ENCODE data around the gene PRKAG2. TPM values are rescaled to one million over a fixed set of nuclear protein-coding genes. Genes with fewer than 3 reads are reported as not detected.

The PRKAG2 gene
- total RNA-seq, 1 donor from 2014 or later: 20.6 TPM

GRCh38 chr7:151813445-151813844 lies 63.5 kb downstream of the PRKAG2 start:
- H3K9me3 Mint-ChIP-seq (ENCODE audit: low read depth): no peaks in the 10 kb centered on the region
- H3K36me3 Mint-ChIP-seq (ENCODE audit: insufficient read depth): no peaks in the 10 kb centered on the region
- TF ChIP-seq CTCF (IDR thresholded peaks at IDR 0.05; ENCODE audit: unreplicated experiment): no peak
- DNase-seq (ENCODE audit: low spot score, unreplicated experiment): no peak
- H3K4me1 Mint-ChIP-seq (ENCODE audit: low read depth): peaks cover 30% of the 10 kb centered on the region
- no peak overlapping the region for H3K27ac Mint-ChIP-seq
- H3K4me3 Mint-ChIP-seq (ENCODE audit: low read depth): no peak overlapping the region
- peaks cover 71% of the 10 kb centered on the region for H3K27me3 Mint-ChIP-seq

DNA sequence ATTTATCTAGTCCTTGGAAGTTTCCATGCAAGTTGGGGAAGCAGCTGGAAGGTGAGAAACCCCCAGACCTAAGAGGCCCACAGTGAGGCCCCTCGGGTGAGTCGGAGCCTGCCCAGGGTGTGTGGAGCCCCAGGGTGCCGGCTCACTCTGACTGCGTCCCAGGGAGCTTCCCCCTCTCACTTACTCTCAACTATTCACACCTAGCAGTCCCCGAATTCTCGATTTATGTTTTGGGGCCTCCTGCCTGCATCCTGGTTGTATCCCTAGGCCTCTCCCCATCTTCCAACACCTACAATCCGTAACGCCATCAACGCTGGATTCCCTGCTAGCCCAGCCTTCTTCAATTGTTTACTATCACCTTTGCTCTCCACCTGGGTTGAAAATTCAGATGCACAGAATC lies 63.9 kb downstream of the PRKAG2 start:
- TF ChIP-seq CTCF (IDR thresholded peaks at IDR 0.05; ENCODE audit: unreplicated experiment): no peak
- H3K9me3 Mint-ChIP-seq (ENCODE audit: low read depth): no peaks in the 10 kb centered on the region
- peaks cover 71% of the 10 kb centered on the region for H3K27me3 Mint-ChIP-seq
- H3K36me3 Mint-ChIP-seq (ENCODE audit: insufficient read depth): no peaks in the 10 kb centered on the region
- peaks cover 31% of the 10 kb centered on the region for H3K4me1 Mint-ChIP-seq (ENCODE audit: low read depth)
- DNase-seq (ENCODE audit: low spot score, unreplicated experiment): no peak
- no peak overlapping the region for H3K27ac Mint-ChIP-seq
- H3K4me3 Mint-ChIP-seq (ENCODE audit: low read depth): no peak overlapping the region

DNA sequence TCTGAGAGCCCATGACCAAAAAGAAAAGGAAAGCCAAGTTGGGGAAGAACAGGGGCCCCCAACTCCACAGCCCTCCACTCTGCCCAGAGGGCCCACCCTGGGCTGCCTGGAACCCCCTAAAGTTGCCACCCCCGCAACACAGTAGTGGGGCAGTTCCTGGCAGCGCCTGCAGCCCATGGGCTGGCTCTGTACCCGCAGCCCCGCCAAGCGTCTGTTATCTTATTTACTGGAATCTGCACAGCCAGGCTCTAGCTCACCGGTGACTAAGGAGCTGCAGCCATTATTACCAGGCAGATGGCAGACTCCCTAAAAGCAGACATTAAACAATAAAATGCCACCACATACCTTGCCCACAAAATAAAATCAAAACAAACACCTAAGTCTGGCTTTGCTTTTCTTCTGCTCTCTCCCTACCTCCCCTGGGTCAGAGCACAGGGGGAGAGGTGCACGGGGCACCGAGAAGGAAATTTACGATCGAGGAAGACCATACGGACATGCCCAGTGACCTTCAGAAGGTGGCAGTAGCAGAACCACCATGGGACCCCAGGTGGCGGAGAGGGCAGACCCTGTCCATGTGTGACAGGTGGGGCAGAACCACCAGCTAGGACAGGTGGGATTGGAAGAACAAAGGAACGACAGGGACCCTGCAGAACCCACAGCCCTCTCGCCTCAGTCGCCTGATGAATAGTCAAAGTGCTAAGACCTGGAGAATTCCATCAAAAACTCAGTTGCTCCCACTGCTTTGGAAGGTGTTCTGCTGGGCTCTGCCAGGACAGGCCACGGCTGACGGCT lies 66.3 kb downstream of the PRKAG2 start:
- Mint-ChIP-seq H3K4me1 (ENCODE audit: low read depth) (peaks cover 24% of the 10 kb centered on the region), H3K27ac (no peak overlapping the region), H3K4me3 (ENCODE audit: low read depth) (no peak overlapping the region), H3K36me3 (ENCODE audit: insufficient read depth) (no peaks in the 10 kb centered on the region), H3K9me3 (ENCODE audit: low read depth) (no peaks in the 10 kb centered on the region), H3K27me3 (peaks cover 62% of the 10 kb centered on the region)
- TF ChIP-seq CTCF (IDR thresholded peaks at IDR 0.05; ENCODE audit: unreplicated experiment): no peak
- no peak for DNase-seq (ENCODE audit: low spot score, unreplicated experiment)

GRCh38 chr7:151809864-151810170 lies 67.1 kb downstream of the PRKAG2 start:
- no peaks in the 10 kb centered on the region for H3K36me3 Mint-ChIP-seq (ENCODE audit: insufficient read depth)
- TF ChIP-seq CTCF (IDR thresholded peaks at IDR 0.05; ENCODE audit: unreplicated experiment): no peak
- H3K9me3 Mint-ChIP-seq (ENCODE audit: low read depth): peaks cover 3% of the 10 kb centered on the region
- H3K27me3 Mint-ChIP-seq: peaks cover 61% of the 10 kb centered on the region
- no peak overlapping the region for H3K4me3 Mint-ChIP-seq (ENCODE audit: low read depth)
- DNase-seq (ENCODE audit: low spot score, unreplicated experiment): no peak
- no peak overlapping the region for H3K27ac Mint-ChIP-seq
- peaks cover 24% of the 10 kb centered on the region for H3K4me1 Mint-ChIP-seq (ENCODE audit: low read depth)

DNA sequence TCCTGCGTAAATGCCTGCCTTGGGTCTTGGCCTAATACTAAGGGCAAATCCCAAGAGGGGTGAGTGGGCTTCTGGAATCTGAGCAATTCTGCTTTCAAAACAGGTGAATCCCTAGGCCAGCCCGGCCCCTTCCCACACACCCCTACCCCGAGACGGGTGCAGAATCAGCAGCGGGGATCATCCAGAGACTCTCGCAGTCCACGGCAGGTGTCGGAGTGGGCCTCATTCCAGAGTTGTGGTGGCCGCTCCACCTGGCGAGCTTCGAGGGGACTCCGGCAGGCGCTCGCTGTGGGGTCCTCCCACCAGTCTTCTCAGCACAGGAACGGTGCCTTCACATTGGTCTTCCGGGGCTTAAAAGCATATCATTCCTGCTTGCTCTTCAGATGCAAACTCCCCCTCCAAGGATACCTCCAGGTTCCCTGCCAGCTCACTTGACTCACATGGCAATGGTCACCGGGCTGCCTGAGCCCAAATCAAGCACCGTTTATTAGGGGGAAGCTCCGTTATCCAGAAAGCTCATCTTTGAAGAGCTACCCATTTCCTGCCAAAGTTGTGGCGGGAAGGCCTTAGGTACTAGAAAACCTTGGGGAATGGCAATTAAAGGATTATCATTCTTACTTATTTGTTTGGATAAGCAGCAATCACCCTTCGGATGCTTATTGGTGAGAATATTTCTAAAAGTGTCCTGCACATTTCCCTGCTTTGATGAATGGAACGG lies 67.6 kb downstream of the PRKAG2 start:
- Mint-ChIP-seq H3K4me1 (ENCODE audit: low read depth) (peaks cover 24% of the 10 kb centered on the region), H3K27ac (no peak overlapping the region)

More for the DNA sequence above, 67.6 kb downstream of the PRKAG2 start:
- H3K27me3 Mint-ChIP-seq: peaks cover 60% of the 10 kb centered on the region
- no peaks in the 10 kb centered on the region for H3K36me3 Mint-ChIP-seq (ENCODE audit: insufficient read depth)
- DNase-seq (ENCODE audit: low spot score, unreplicated experiment): no peak
- peaks cover 3% of the 10 kb centered on the region for H3K9me3 Mint-ChIP-seq (ENCODE audit: low read depth)
- no peak for TF ChIP-seq CTCF (IDR thresholded peaks at IDR 0.05; ENCODE audit: unreplicated experiment)
- H3K4me3 Mint-ChIP-seq (ENCODE audit: low read depth): no peak overlapping the region
